NCI-H1417 (cell line): ENCODE data around the gene PRKG1.

ENCODE experiments used
- DNase-seq, 3 experiments: peaks; one replicate each; lab custom pipeline; 2025; lab: John Stamatoyannopoulos, UW

The PRKG1 gene

DNA sequence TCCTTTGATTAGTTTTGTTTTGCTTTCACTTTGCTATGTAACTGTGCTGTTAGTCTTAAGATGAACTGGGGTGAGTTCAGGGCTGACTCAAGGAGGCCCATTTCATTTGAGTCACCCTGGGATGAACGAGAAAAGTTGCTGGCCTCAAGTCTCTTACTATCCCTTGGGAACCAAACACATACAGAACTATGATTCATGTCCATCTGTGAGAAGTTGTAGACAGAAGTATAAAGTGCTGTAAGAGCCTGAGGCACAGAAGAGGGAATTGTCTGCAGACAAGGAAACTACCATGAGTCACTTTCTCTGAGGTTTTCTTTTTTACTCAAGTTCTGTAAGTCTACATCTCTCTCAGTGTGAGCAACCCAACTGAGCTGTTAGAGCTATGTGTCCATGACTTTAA lies 805.0 kb downstream of the PRKG1 start:
- DNase-seq: no peak

DNA sequence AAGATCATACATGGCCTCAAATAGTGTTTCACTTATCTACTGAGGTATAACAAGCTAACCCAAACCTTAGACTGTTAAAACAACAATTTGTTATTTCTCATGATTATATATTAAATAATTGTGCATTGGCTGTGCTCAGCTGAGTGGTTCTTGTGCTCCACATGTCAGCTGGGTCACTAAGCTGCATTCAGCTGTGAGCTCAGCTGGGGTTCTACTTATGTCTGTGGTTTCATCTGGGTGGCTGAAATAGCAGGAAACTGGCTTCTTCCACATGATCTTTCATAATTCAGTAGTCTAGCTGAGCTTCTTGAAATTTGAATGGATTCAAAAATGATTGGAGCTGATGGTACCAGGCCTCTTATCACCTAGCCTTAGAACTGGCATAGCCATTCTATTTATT lies 806.9 kb downstream of the PRKG1 start:
- no peak for DNase-seq

DNA sequence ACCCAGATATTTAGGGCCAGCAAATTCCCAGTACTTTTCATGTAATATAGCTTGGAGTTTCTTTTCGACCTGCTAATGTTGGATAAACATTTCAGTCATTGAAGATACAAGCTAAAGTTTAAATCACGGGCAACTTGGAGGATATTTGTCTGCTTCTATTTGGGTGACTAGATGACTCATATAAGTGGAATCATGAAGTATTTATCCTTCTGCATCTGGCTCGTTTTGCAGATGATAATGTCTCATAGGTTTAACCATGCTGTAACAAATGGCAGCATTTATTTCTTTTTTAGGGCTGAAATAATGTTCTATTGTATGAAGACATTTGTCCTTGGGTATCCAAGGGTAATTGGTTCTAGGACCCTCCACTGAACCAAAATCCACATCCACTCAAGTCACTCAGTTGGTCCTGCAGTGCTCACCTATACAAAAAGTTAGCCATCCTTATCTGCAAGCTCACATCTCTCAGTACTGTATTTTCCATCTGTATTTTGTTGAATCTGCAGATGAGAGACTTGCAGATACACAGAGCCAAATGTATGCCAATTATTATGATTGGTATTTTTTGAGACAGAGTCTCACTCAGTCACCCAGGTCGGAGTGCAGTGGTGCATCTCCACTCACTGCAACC lies 812.3 kb downstream of the PRKG1 start:
- no peak for DNase-seq

DNA sequence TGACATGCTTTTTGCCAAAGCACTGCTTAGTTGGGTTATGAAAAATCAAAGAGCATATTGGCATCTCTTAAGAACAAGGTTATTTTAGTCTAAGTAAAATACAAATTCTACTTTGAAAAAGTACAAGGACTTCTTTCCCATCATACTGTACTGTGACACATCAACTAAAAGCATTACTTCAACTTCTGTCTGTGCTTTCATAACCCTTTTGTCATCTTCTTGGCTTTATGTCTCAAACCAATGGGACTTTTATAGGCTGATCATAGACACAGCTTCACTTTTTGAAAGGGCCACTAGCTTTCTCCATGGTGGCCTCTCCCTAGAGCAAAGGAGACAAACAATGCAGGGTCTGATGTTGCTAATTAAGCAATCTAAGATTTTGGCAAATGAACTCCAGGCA lies 814.0 kb downstream of the PRKG1 start:
- DNase-seq: no peak

DNA sequence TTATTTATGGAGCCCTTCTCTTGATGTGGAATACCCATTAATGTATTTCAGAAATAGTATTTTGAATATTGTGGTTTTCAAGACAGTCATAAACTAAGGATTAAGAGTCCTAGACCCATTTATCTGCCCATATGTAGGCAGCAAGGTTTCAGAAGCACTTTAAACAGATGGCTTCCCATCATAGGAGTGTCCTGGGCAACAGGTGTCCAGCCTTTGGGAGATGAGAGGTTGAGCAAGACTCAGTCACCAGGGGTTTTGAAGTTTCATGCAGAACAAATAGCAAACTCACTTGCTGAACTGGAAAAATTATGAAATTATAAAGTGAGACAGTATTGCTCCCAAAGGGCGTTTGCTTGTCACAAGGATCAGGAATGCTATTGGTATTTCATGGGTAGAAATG lies 818.0 kb downstream of the PRKG1 start:
- no peak for DNase-seq

DNA sequence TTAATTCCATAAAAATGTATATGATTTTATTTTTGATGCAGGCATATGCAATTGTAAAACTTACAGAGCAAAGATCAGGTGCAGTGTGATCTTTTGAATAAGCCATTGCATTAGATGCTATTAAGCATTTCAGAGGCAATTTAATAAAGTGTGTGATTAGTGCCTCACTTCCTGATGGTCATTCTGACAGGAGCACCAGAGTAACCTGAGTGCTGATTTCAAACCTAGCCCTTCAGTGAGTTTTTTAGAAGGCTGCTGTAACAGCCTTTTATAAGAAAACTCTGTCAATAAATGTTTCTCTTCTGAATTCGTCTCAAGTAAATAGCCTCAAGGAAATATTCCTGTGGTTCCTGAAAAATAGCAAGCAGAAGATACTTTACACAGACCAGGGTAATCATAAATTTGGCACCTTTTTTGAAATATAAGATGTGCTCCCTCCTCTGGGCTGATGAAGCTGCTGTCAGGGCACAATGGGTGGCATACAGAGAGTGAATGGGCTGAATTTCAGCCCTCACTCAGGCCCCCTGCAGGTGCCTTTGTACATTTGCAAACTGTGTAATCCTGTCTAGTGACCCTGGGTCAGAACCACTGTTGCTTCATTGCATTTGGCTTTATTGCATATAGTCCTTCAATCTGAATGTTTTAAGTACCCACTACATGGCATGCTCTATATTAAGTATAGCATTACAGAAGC lies 818.8 kb downstream of the PRKG1 start:
- peak in 2 of 3 experiments; percentile 23 to 69 for DNase-seq

DNA sequence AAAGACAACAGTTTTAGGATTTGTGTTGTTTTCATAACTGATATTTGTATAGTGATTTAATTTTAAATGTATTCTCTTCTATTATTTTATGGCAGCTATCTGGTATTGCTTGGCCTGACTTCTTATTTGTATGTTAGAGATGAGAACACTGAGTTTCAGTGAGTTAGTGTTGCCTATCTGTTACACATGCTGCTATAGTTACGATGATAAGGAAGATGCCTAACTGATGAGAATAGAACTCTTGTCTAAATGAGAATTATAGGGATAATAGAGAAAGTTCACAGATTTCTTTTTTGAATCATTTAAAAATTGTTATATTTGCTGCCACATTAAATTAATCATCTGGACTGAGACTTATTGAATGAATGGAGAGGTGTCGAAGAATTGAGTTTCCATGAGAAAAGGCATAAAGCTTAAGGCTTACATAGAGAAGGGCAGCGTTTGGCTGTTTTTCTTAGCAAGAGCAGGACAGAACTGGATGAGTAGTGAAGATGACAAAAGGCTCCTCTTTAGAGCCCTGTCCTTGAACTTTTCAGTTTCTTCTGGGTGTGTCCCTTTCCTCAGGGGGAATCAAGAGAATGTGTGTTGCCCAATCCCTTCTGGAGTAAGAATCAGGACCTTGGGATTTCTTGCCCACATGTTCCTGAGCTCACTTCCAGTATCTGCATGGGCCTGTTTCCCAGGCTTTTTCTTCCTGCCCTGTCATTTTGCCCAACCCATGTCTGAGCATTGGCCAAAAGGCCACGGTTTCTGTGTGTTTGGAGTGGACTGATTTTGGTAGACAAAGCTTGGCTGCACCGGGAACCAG lies 820.7 kb downstream of the PRKG1 start:
- no peak for DNase-seq

DNA sequence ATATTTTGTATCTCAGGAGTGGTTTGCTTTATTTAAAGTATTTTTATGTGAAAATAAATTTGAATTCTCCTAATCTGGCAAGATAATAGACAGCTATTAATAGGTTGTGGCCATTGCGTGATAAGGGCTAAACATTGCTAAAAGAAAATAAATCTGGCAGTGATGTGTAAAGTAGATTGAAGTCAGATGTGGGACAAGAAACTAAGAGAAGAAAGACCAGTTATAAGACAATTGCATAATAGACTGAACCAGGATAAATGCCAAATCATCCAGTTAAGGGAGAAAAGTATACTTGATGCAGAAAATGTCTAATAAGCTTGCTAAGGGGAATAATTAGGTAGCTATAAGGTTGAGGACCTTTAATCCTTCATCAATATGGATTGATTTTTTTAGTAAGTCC lies 822.6 kb downstream of the PRKG1 start:
- no peak for DNase-seq

DNA sequence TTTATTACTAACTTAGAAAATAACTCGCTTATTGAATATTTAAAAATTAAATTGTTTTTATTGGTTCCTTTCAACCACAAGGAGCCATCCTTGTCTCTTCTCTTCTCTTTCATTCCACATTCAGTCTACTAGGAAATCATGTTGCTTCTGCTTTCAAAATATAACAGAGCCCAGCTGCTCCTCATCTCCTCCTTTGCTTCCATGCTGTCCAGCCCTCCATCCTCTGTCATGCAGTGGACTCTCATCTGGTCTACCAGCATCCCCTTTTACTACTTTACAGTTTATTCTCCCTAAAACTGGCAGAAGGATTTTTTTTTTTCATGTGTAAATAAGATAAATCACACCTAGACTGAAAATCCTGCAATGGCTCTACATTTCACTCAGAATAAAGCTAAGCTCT lies 823.3 kb downstream of the PRKG1 start:
- DNase-seq: no peak

DNA sequence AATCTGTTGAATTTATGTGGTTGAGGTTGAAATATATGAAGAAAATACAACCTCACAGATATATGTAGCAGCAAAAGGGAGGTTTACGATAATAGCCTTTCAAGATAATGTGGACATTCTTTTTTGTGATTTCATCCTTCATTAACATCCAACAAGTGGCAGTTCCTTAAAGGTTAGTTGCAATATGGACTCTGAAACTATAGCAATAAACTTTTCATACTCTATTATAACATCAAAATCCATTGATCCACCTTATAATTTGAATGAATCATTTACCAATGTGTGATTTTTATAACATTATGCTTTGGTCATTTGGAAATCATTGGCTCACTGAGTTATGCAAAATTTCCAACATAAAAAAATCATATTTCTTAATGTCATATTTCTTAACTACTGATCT lies 825.9 kb downstream of the PRKG1 start:
- DNase-seq: no peak

DNA sequence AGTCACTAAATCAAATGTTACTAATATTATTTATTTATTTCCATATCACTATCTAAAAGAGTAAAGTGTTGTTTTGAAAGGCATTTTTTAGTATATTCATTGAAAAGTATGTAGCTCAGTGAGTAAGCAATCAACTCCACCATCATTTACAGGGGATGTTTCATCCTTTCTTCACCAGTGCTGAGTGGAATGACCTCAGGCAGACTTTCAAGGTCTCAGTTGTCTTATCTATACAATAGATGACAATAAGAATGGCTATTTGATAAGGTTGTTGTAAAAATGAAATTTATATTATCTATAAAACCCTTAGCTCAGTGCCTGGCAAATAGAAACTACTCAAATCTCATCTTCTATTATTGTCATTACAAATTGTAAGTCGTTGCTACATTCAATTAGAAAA lies 829.4 kb downstream of the PRKG1 start:
- DNase-seq: no peak

DNA sequence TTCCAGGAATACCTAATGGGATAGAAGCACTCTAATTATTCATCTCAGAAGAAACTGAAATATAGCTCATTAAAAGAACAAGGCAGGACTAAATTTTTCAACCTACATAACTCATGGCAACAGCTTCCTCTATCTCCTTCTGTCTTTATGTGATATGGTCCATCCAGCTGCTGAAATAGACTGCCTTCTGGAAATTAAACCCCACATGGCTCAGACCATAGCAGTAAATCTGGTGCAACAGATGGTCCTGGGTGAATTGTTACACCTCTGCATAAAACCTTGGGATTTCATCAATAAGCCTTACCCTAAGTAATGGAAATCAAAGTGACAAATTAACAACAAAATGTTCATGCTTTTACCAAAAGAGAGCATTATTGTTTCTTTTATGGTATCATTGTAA lies 830.7 kb downstream of the PRKG1 start:
- DNase-seq: no peak

DNA sequence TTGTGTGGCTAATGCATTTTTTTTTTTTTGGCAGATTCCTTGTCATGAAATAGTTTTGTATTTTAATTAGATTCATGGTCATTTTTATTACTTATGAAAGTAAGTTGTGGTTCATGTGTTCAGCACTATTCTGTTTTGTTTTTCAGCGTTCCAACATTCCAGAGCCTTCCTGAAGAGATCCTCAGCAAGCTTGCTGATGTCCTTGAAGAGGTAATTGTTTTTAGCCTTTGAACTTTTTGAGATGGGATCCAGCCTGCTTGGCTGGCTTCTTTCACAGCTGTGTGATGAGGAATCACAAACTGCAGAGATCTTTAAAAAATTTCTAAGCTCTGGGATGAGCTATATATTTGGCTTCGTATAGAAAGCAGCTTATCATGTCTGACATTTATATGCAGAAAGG lies 833.1 kb downstream of the PRKG1 start:
- DNase-seq: no peak

DNA sequence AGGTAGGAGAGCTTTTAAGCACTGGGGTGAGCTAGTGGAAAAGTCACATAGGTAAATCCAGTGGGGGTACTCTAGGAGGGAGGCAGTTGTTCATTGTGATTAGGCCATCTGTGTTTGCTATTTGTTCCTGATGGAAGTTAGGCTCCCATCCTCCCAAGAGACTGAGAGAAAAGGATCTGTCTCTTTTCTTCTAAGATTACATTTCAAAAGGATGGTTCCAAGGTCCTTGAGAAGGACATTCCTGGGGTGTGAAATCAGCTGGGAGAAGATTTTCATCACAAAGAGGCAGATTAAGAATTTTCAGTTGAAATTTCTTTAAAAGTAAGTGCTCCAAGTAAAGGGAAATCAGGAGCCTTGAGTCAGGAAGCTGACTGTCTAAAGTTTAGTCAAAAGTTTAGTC lies 835.9 kb downstream of the PRKG1 start:
- DNase-seq: no peak

DNA sequence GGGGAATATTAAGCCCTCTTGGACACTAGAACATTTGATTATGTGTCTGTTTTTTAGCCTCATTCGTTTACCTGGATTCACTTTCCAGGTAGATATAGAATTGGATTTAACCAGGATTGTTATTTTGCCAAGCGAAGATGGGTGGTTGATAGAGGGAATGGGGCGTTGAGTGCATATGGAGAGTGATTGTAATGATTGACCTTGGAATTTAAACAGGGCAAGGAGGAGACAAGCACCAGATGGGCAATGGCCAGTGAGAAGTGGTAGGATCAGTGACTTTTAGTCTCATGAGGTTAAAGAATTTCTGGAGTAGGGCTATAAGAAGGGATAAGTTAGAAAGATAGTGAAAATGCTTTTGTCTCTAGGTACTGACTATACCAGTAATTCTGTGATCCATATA lies 836.3 kb downstream of the PRKG1 start:
- no peak for DNase-seq

DNA sequence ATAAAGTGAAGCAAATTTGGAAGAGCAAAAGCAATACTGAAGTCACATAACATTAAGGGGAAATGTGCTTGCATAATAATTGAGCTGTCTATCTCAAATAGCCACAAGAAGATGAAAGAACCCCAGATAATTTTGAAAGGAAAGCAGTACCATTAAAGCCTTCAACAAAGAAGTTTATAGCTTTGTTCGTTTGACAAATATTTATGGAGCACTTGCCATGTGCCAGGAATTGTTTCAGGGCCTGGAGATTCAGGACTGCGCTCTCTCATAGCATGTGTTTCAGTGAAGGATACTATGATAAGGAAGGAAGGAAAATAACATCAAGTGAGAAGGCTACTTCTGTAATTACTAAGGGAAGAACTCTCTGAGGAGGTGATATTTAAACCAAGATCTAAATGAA lies 837.4 kb downstream of the PRKG1 start:
- DNase-seq: no peak

DNA sequence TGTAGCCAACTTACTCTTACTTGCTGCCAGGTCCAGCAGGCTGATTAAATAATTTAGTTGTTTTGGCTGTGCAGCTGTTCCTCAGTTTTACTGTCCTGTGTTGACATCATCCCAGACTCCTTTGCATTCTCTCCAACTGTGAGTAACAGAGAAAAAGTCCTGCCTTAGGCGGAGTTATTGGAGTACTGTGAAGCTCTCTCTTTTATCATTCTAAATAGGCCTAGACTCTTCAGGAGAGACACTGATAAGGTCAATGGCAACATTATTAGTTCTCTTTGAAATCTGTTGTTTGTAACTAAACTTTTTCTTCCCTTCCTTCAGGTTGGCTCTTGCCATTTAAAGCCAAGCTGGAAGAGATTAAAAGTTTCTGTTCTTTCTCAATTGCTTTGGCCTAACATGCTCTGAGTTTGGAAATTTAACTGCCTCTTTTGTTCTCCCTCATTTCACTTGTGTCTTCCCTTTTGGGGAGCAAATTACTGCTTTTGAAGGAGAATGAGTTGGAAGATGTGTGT lies 840.8 kb downstream of the PRKG1 start:
- no peak for DNase-seq

DNA sequence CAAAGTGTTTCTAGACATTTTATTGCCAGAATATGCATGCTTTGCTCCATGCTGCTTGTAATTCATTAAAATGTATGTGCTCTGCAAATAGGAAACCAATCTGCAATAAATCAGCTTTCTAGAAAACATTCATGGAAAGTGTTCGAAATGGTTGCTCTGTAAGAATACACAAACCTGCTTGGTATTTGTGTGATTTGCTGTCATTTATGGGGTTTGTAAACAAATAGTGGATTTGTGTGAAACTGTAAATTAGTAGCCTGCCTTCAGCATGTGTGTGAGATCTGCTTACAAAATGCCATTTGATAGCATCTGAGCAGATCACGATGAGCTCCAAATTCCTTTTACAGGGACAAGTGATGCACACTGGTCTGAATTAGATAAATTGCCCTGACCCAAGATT lies 844.2 kb downstream of the PRKG1 start:
- no peak for DNase-seq

DNA sequence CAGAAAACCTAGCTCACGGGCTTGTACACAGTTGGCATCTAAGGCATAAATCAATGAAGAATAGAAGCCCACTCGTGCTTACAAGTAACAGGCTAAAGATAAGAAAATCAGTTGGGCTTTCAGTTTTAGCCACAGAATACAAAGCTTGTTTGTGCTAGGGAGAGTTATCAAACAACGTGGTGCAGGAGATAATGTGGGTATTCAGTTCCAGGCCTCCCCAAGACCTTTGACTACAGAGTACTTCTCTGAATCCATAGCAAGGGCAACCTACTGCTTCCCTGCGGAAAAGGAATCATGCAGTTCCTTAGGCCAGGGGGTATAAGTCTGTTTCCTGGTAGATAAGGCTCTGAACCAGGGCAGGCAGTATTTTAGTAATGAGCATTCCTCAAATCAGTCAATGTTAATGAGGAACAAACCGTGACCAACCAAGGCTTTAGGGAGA lies 844.6 kb downstream of the PRKG1 start:
- DNase-seq: no peak

DNA sequence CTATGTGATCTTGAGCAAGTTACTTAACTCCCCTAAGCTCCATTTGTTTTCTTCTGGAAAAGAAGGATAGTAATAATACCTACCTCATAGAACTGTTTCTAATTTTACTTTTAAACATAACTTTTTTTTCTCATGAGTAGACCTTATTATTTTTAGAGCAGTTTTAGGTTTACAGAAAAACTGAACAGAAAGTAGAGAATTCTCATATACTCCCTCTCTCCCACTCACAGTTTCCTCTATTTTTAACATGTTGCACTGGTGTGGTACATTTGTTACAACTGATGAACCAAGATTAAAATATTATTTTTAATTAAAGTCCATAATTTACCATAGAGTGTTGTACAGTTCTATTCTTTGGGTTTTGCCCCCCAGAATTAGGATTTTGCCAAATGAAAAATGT lies 846.4 kb downstream of the PRKG1 start:
- DNase-seq: no peak

DNA sequence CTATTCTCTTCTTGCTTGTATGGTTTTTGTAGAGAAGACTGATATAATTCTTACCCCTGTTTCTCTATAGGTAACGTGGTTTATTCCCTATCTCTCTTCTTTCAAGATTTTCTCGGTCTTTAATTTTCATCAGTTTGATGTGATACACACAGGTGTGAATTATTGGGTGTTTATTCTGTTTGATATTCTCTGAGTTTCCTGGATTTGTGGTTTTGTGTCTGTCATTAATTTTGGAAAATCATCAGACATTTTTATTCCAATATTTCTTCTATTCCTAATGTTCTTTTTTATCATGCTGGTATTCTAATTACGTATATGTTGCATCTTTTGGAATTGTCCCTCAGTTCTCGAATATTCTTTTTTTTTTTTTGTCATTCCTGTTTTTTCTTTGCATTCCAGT lies 850.1 kb downstream of the PRKG1 start:
- no peak for DNase-seq

DNA sequence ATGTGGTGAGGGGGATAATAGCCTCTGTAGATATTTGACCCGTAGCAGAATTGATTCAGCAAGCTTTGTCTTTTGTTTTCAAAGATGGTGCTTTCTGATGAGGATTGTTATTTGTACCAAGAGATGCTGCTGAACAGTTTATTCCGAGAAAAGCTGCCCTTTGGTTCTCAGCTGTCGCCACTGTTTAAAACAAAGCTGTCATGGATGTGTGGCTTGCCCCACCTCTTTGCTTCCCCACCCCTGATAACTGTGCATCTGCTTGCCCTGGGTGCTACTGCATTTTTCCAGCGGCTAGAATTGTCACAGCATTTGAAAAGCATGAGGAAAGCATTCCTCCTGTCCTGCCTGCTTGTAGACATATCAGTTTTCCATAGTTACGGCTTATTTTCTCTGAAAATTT lies 852.0 kb downstream of the PRKG1 start:
- DNase-seq: no peak

DNA sequence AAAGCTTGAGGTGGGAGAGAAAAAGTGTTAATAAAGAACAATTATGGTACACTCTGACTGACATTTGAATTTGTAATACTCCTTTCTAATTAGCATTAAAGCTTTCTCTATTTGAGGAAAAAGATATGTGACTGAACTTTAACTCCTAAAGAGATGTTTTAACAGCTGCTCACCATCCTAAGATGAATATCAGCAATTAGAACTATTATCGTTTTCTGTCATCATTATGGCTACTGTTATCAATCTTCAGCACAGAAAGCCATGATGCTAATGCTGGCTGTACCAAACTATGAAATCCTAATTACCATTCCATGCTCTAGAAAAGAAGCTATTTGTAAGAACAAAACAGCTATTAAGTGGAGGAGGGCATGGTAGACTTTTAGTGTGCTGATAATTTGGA lies 853.9 kb downstream of the PRKG1 start:
- DNase-seq: peak in 1 of 3 experiments; percentile 34
